GM18867 (cell line): ENCODE data around the gene CACNA2D4.

Experiments used
- ATAC-seq: cut with Tn5 transposase; IDR thresholded peaks from one replicate; pipeline ENCODE4 v1.9.1; 2021; ENCODE audit warnings: mild to moderate bottlenecking, moderate library complexity; ENCODE audit not compliant: unreplicated experiment

CACNA2D4 gene

GRCh38 chr12:1890119-1890703 lies 28.2 kb downstream of the CACNA2D4 start:
- no peak for ATAC-seq

- ATAC-seq = no peak
These were observed 29.5 kb downstream of the CACNA2D4 start for GRCh38 chr12:1888923-1889322.

- ATAC-seq = no peak
These were observed 31.9 kb downstream of the CACNA2D4 start for GRCh38 chr12:1886396-1887008.

- no peak for ATAC-seq
These were observed 32.7 kb downstream of the CACNA2D4 start for GRCh38 chr12:1885599-1886245.

GRCh38 chr12:1885082-1885596 lies 33.3 kb downstream of the CACNA2D4 start:
- no peak for ATAC-seq

GRCh38 chr12:1884651-1885050 lies 33.8 kb downstream of the CACNA2D4 start:
- no peak for ATAC-seq

GRCh38 chr12:1883513-1883912 lies 34.9 kb downstream of the CACNA2D4 start:
- no peak for ATAC-seq

- no peak for ATAC-seq
These were observed 35.5 kb downstream of the CACNA2D4 start for GRCh38 chr12:1882850-1883470.

- no peak for ATAC-seq
These were observed 36.0 kb downstream of the CACNA2D4 start for GRCh38 chr12:1882405-1882804.

GRCh38 chr12:1881936-1882335 lies 36.5 kb downstream of the CACNA2D4 start:
- no peak for ATAC-seq

- no peak for ATAC-seq
These were observed 37.2 kb downstream of the CACNA2D4 start for GRCh38 chr12:1881301-1881700.

GRCh38 chr12:1880876-1881275 lies 37.6 kb downstream of the CACNA2D4 start:
- no peak for ATAC-seq

- no peak for ATAC-seq
These were observed 38.2 kb downstream of the CACNA2D4 start for GRCh38 chr12:1880153-1880845.

GRCh38 chr12:1879633-1880032 lies 38.8 kb downstream of the CACNA2D4 start:
- no peak for ATAC-seq

- no peak for ATAC-seq
These were observed 39.8 kb downstream of the CACNA2D4 start for GRCh38 chr12:1878695-1879094.

GRCh38 chr12:1878214-1878613 lies 40.2 kb downstream of the CACNA2D4 start:
- ATAC-seq = no peak

GRCh38 chr12:1877169-1877878 lies 41.1 kb downstream of the CACNA2D4 start:
- no peak for ATAC-seq

GRCh38 chr12:1876086-1876485 lies 42.4 kb downstream of the CACNA2D4 start:
- no peak for ATAC-seq

GRCh38 chr12:1875608-1876007 lies 42.8 kb downstream of the CACNA2D4 start:
- no peak for ATAC-seq
